Keratinocyte (primary cell): ENCODE results near the gene ST3GAL2. TPM values are rescaled to one million over a fixed set of nuclear protein-coding genes. Genes with fewer than 3 reads are reported as not detected.

Experiments used
- DNase-seq: peaks from one replicate; pipeline ENCODE4 v3.0.0-alpha.2; 2011; ENCODE audit warnings: low read depth, missing footprints, low spot score
- FAIRE-seq: peaks from 2 replicates; lab custom pipeline; 2011; peaks lifted over from hg19 to GRCh38; lab: Jason Lieb, UNC
- H2AFZ ChIP-seq: 2 replicates; pipeline ENCODE4 v1.6.0; 2012; ENCODE audit warnings: low read length, control low read depth, inconsistent platforms; ENCODE audit not compliant: control insufficient read depth
- H3K27ac ChIP-seq: 2 replicates; pipeline ENCODE4 v1.5.1; 2011; ENCODE audit warnings: low read length; ENCODE audit not compliant: control insufficient read depth, insufficient read depth
- H3K27me3 ChIP-seq: 3 replicates; pipeline ENCODE4 v1.6.0; 2011; ENCODE audit warnings: low read length; ENCODE audit not compliant: control insufficient read depth, insufficient read depth; ENCODE audit errors: extremely low read depth
- H3K36me3 ChIP-seq, 2 experiments: 2 replicates in 1 of 2; 3 replicates in 1 of 2; pipeline ENCODE4 v1.5.1; 2011; ENCODE audit warnings: low read length in 2 of 2, mild to moderate bottlenecking in 1 of 2; ENCODE audit not compliant: control insufficient read depth in 2 of 2, insufficient read depth in 2 of 2; ENCODE audit errors: extremely low read depth in 1 of 2
- H3K4me1 ChIP-seq: 3 replicates; pipeline ENCODE4 v1.5.1; 2011; ENCODE audit warnings: low read length; ENCODE audit not compliant: control insufficient read depth, insufficient read depth; ENCODE audit errors: extremely low read depth
- H3K4me2 ChIP-seq: 3 replicates; pipeline ENCODE4 v1.6.0; 2011; ENCODE audit warnings: low read depth, low read length; ENCODE audit not compliant: control insufficient read depth, insufficient read depth; ENCODE audit errors: extremely low read depth
- H3K4me3 ChIP-seq, 3 experiments: fragments of 200-600 bp in 1 of 3; sonication (generic) in 1 of 3; 2 replicates in 2 of 3; 3 replicates in 1 of 3; pipeline ENCODE4 v1.5.1; 2011 to 2016; ENCODE audit warnings: low read length in 3 of 3, mild to moderate bottlenecking in 3 of 3, control low read depth in 2 of 3, inconsistent platforms in 1 of 3, low read depth in 1 of 3, mixed read lengths in 1 of 3, mixed run types in 1 of 3, moderate library complexity in 1 of 3; ENCODE audit not compliant: control insufficient read depth in 2 of 3, insufficient read depth in 2 of 3; ENCODE audit errors: extremely low read depth in 1 of 3
- H3K79me2 ChIP-seq: 2 replicates; pipeline ENCODE4 v1.6.0; 2012; ENCODE audit warnings: low read length; ENCODE audit not compliant: control insufficient read depth, insufficient read depth
- H3K9ac ChIP-seq: 3 replicates; pipeline ENCODE4 v1.6.0; 2011; ENCODE audit warnings: low read length; ENCODE audit not compliant: control insufficient read depth, insufficient read depth; ENCODE audit errors: extremely low read depth
- H3K9me1 ChIP-seq: 3 replicates; pipeline ENCODE4 v1.6.0; 2011; ENCODE audit warnings: low read length; ENCODE audit not compliant: control insufficient read depth, insufficient read depth; ENCODE audit errors: extremely low read depth
- H3K9me3 ChIP-seq: 2 replicates; pipeline ENCODE4 v1.5.1; 2012; ENCODE audit warnings: low read depth, low read length; ENCODE audit not compliant: control insufficient read depth
- H4K20me1 ChIP-seq: 3 replicates; pipeline ENCODE4 v1.6.0; 2011; ENCODE audit warnings: low read length; ENCODE audit not compliant: control insufficient read depth, insufficient read depth; ENCODE audit errors: extremely low read depth
- CTCF ChIP-seq, 3 experiments: IDR thresholded peaks in 1 of 3; conservative IDR thresholded peaks in 1 of 3; optimal IDR thresholded peaks in 1 of 3; 2 replicates in 2 of 3; 3 replicates in 1 of 3; pipeline versions ENCODE3 to v1.5.1; 2011; ENCODE audit warnings: low read length in 3 of 3, mild to moderate bottlenecking in 3 of 3, moderate library complexity in 2 of 3, control low read depth in 1 of 3, inconsistent platforms in 1 of 3; ENCODE audit not compliant: insufficient read depth in 2 of 3; ENCODE audit errors: extremely low read depth in 1 of 3
- EZH2 ChIP-seq: IDR thresholded peaks from one replicate; pipeline ENCODE4 v1.6.1; 2012; ENCODE audit warnings: inconsistent platforms, mild to moderate bottlenecking, low read length, moderate library complexity
- dilution Hi-C: fragments of 300-500 bp; cut with MboI; formaldehyde crosslinking; loops from one replicate; pipeline ENCODE4 v1.7.0; 2020; ENCODE audit warnings: low sequenced_read_pairs; ENCODE audit not compliant: extremely low pct_ligation_motif_present
- polyA plus RNA-seq, 5 experiments: library from polyadenylated mRNA; depleted of rRNA in 3 of 5; stranded (reverse) in 3 of 5; stranded (forward) in 1 of 5; unstranded in 1 of 5; fragments of >200 nt; gene quantifications; 1 replicate in 1 of 5; 2 replicates in 3 of 5; 3 replicates in 1 of 5; pipeline versions ENCODE4 v1.2.1 to v1.2.3, GENCODE V29; 2011 to 2012; ENCODE audit warnings: missing spikeins in 2 of 5, low read depth in 1 of 5, low replicate concordance in 1 of 5

Gene ST3GAL2
- polyA plus RNA-seq, 1 donor (not counting 4 experiments of a cell fraction or from before 2014, with no cell fraction given): 4.0 TPM

GRCh38 chr16:70396246-70396904, 42.5 kb downstream of the ST3GAL2 start:
- H2AFZ ChIP-seq: no peak overlapping the region
- TF ChIP-seq CTCF (optimal IDR thresholded peaks at IDR 0.05 in 1 of 3, IDR thresholded peaks at IDR 0.05 in 1 of 3, conservative IDR thresholded peaks at IDR 0.05 in 1 of 3; ENCODE audit: extremely low read depth in 1 of 3, insufficient read depth in 2 of 3, low read length in 3 of 3) (no peak), EZH2 (no peak)
- dilution Hi-C loops: no loop called here
- no peaks in the 10 kb centered on the region for H3K9me1 ChIP-seq
- H3K27me3 ChIP-seq: no peaks in the 10 kb centered on the region
- DNase-seq: no peak
- H4K20me1 ChIP-seq: no peaks in the 10 kb centered on the region
- no peak for FAIRE-seq
- H3K4me3 ChIP-seq: no peak overlapping the region
- H3K36me3 ChIP-seq: peaks cover 0 to 2% of the 10 kb centered on the region in 2 experiments
- H3K9ac ChIP-seq: no peak overlapping the region
- peaks cover 11% of the 10 kb centered on the region for H3K4me1 ChIP-seq
- no peak overlapping the region for H3K27ac ChIP-seq
- no peaks in the 10 kb centered on the region for H3K9me3 ChIP-seq
- no peaks in the 10 kb centered on the region for H3K79me2 ChIP-seq
- no peak overlapping the region for H3K4me2 ChIP-seq

DNA sequence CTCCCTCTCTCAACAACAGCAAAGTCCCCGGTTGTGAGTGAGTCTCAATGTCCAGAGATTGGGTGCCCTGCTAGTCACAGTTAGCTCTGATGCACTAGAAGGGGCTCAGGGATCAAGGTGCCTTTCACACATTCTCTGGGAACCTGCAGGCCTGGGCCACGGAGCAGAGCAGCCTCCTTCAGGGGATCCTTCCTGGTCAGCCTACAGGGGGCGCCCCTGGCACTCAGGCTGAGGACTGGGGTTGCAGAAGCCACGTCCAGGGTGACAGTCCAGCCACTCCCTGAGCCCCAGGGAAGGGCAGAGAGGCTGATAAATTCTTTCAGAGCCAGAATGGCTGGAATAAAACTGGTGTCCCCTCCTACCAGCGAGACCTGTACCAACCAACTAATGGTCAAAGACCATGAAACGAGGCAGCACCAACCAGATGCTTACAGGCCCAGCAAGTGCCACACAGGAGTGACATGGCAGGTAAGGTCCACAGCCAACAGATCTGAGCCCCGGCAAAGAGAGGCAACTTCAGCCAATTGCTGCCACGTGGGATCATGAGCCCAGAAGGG, 43.5 kb downstream of the ST3GAL2 start:
- Histone ChIP-seq H3K79me2 (no peaks in the 10 kb centered on the region), H3K27ac (no peak overlapping the region), H3K9me3 (no peaks in the 10 kb centered on the region), H3K4me3 (no peak overlapping the region), H4K20me1 (no peaks in the 10 kb centered on the region), H3K4me2 (no peak overlapping the region), H3K27me3 (no peaks in the 10 kb centered on the region), H3K36me3 (peaks cover 0 to 2% of the 10 kb centered on the region in 2 experiments), H2AFZ (no peak overlapping the region), H3K9me1 (no peaks in the 10 kb centered on the region), H3K4me1 (peaks cover 21% of the 10 kb centered on the region), H3K9ac (no peak overlapping the region)
- dilution Hi-C loops: no loop called here
- FAIRE-seq: no peak
- peak; percentile 71 to 78 (median 78) for TF ChIP-seq CTCF (optimal IDR thresholded peaks at IDR 0.05 in 1 of 3, IDR thresholded peaks at IDR 0.05 in 1 of 3, conservative IDR thresholded peaks at IDR 0.05 in 1 of 3; ENCODE audit: extremely low read depth in 1 of 3, insufficient read depth in 2 of 3, low read length in 3 of 3)
- no peak for TF ChIP-seq EZH2
- no peak for DNase-seq
